DMS153 treated with DMSO at 0.1 percent for 48 hours (cell line): ENCODE results near the gene DGKI.

Experiments
- DNase-seq: peaks from one replicate; lab custom pipeline; 2025; ENCODE audit not compliant: unreplicated experiment; lab: John Stamatoyannopoulos, UW

DGKI gene

DNA sequence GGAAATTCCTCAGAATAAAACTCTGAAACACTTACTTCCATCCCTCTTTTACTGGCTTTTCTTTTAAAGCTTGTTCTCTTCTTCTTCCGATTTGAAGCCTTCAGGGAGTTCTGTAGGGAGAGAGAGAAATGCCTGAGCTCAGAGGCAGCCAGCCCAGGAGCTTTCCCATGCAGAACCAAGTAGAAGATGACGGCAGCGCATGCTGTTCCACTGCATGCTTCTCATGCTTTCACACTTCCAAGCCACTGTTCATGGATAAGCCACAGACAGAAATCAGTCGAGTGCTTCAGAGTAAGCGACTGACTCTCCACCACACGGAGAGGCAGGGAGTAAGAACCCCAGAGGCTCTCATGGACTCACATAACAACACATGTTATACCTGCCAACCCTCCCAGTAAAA, 237.3 kb downstream of the DGKI start:
- no peak for DNase-seq

DNA sequence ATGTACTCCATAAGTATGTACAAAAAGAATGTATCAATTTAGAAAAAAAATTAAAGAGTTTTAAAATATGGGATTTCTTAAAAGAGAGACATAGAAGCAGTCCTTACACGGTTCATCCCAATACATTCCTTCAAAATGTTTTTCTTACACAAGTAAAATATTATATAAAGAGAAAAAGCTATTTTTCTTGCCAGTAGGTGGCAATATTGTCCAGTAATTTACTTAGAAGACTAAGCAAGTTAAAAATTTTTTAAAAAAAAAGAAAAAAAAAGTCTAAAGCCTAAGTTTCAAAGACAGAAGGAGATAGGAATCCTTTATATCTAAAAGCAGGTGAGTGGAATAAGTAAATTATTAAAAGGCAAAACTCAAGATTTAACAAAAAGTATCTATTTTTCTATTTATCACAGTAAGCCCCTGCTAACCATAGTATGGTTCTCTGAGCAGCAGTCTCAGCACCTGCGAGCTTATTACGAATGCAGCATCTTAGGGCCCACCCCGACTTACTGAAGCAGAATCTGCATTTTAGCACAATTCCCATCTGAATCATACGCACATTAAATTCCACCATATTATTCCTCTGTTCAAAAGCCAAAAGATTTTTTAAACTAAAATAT, 240.6 kb downstream of the DGKI start:
- DNase-seq, result no peak

DNA sequence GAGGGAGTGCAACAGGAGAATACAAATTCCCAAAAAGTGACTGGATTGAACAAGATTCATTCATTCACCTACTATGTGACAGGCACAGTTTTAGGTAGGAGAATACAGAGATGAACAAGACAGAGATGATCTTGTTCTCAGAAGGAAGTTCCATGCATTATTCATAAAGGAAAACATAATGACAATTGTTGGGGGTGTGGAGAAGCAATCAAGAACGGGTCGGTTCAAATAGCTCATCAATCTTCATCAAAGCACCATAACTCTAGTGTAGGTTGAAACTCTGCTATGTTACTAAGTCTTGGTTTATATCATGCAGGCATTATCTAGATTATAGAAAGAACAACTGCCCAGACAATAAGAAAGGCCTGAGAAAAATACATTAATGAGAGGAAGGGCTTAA, 243.7 kb downstream of the DGKI start:
- no peak for DNase-seq

DNA sequence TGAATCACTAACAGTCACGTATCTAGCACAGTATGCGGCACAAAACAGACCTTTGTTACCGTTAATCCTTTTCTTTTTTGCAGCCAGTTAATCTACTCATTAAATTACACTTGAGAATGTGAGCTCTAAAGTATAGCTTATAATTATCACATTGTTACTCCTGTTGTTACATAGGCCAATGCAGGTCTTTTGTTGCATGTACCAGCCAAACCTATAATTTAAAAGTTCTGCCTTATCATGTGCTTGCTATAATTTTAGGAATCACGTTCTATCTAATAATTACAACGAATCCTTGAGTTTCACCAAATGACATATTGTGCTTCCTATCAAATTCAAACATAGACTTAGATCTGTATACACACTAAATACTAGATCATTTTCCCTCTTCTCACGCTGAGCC, 245.1 kb downstream of the DGKI start:
- no peak for DNase-seq

DNA sequence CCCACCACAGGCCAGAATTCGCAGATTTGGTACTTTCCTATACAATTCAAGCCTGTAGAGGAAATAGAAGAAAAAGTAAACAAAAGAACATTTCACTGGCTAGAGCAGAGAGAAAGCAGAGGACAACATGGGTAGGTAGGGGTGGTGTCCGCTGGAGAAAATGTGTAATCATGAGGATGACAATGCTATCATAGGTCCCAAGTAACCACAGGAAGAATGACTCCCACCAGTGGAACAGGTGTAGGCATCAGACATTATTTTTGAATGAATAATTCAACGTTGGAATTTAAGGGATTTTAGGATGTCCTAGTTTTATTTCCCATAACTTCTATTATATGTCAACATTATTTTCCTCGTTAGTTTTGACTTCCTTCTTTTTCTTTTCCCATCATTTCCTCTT, 248.9 kb downstream of the DGKI start:
- no peak for DNase-seq

DNA sequence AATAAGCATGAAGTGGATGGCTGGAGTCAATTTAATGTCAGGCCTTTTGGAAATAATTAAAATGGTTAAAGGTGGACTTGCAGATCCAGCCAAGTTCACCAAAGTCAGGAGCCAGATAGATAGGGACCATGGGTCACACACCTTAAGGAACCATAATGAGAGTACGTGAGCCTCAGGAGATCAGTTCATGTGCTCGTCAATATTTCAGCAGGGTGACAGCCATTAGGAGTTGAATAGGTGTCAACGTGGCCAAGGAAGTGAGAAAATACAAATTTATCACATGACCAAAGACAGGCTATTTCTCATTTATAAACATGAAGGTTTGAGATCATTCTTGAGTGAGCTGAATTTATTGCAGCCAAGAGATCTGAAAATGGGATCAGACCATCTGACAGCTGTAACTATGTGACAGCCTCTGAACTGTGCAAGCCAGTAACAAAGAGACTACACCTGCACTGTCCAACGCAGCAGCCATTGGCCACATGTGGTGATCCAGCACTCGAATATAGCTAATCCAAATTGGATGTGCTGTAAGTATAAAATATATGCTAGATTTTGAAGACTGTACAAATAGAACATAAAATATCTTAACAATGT, 253.6 kb downstream of the DGKI start:
- no peak for DNase-seq

DNA sequence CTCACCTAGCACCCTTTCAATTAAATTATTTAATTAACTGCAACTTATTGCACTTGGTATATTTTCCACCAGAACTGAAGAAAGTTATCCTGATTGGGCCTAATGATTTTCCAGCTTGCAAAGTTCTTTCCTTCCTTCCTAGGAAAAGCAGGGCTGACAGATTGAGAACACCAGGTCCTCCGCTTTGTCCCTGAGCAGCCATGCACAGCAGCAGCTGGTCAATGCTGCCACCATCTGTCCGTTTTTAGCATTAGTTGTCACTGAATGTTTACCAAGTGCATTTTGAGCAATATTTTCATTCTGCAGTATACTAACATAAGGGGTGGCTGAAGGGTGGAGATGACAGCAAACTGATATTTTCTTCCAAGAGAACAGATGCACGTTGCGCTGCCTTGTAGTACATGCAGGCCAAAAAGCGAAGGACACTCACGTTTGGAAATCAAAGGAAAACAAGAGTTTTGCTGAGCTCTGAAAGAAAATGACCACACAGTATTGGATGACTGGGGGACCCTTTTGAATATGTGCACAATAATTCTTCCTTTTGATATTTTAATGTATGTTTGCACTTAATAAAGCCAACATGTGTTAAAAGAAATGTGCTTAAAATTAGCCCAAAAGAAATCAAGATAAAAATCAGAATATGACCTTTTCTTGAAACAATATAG, 254.4 kb downstream of the DGKI start:
- DNase-seq, result peak; percentile 51

DNA sequence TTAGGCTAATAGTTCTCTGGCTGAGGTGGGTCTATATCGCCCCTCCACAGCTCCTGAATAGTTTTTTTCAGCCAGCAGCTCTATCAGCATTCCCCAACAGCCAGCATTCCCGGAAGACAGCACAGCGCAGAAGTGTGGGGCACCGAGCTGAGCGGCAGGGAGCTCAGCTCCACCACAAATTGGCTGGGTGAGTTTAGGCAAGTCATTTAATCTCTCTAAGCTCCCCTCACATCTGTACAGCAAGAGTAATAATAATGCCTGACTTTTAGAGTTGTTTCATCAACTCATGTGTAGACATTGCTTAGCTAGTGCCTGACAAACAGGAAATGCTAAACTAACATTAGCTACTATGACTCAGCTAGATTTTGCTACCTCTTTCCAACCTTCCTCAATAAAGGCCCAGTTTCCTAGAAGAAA, 255.3 kb downstream of the DGKI start:
- DNase-seq, result no peak

DNA sequence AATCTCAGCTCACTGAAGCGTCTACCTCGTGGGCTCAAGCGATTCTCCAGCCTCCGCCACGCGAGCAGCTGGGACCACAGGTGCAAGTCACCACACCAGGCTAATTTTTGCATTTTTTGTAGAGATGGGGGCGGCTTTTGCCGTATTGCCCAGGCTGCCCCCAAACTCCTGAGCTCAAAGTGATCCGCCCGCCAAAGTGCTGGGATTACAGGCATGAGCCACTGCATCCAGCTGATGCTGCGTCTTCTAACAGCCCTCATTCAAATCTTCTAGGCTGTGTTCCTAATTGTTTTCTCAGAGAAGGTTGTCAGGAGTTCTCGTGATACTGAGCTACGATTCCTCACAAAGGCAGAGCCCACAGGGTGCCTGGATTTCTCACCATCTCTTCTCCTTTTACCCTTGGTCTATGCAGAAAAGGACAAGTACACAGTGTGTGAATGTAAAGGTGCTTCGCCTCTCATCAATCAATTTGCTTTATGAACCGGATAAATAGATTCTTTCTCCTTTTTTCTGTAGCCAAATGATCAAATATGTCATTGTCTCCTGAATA, 255.9 kb downstream of the DGKI start:
- DNase-seq, result no peak

DNA sequence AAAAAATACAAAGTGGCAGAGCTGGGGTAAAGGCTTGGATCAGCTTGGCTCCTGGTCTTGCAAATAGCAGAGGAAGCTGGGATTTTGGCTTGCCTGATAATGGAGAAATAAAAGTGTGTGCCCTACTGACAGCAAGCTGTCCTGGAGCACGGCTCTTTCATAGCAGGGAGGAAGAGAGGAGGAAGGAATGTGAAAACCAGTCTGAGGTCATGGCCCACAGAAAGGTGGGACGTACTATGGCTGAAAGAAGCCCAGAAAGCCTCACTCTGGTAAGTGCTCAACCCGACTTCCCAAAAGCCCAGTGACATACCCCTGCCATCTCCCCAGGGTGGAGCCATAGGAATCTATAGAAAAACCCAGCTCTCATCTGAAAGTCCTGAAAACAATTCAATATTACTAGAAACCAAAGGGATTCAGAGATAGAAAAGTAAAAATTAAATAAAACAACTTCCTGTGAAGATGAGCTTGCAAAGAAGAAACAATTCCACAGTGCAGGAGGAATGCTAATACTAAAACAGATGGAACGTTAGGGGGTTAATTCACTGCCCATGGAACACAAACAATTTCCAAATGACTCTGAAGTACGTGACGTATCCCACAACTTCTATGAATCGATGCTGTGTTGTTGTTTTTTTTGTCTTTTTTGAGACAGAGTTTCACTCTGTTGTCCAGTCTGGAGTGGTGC, 256.6 kb downstream of the DGKI start:
- DNase-seq, result no peak

DNA sequence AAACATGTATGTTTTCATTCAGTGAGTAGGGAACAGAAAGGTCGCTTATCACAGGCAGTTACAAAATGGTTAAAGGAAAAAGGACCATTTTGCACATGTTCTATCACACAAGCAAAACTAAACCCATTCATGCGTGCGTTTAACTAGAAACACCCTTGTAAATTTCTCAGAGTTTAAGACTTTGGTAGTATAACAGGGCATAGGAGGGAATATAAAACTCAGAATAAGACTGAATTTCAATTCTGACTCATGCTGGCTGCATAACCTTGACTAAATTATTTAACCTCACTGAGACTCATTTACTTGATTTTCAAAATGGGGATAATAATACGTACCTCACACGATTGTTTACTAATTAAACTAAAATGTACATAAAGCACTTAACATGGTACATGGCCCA, 259.4 kb downstream of the DGKI start:
- no peak for DNase-seq

DNA sequence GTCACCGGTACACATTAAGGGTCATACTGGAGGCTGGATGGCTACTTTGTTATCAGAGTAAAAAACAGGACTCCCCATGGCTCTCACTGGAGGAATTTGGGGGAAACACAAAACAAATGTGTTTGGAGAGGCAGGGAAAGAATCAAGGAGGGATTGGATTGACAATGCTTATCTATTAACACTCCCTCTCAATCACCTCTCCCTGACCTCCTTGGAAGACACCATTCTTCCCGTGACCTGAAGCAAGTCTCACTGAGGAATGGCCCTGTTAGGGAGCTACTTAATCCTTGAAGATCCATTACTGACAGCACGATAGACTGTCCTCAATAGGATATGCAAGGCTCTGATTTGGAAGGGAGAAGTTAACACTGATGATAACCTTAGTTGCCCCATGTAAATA, 261.2 kb downstream of the DGKI start:
- DNase-seq, result no peak

DNA sequence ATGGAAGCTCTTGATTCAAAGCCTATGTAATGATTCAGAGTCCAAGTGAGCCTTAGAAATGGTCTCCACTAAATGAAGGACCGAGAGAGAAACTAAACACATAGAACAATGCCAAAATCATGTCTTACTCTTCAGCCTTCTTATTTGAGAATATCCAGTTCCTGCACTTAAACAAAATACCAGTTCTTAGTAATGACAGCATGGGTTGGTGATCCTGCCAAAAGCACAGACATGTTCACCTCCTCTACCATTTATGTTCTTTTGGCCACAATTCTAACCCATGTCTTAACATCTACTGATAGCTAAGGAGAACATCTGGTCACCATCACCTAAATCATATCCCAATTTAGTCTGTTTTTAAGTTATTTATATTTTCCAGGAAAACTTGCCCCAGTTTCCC, 263.6 kb downstream of the DGKI start:
- no peak for DNase-seq

DNA sequence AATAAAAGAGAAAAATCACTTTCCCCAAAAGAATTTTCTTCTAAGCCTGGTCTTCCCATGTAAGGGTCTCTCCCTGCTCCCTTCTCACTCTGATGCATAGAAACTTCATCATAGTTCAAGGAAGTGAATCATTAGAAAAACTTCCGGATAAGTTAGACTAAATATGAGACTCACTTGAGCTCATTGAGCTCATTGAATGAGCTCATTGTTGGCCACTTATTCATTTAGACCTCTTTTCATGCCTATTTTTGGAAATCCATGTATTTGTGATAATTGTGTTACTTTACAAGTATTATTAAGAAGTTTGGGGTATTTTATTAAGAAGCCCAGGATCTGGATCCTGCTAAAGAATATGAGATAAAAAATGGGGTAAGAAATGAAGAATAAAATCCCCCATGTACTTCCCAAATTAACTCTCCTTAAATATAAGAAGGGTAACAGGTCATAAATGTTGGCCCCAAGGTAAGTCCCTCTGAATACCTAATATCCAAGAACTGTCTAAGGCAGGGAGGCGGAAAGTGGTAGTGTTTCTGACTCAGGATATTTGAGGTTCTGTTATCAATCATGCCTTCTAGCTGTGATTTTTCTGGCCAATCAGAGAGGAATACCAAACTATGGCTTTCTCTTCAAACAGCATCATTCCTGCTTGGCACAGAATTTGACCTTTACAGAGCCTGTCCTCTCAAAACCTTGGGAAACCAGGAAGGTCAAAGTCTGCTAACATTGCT, 266.7 kb downstream of the DGKI start:
- DNase-seq, result no peak

DNA sequence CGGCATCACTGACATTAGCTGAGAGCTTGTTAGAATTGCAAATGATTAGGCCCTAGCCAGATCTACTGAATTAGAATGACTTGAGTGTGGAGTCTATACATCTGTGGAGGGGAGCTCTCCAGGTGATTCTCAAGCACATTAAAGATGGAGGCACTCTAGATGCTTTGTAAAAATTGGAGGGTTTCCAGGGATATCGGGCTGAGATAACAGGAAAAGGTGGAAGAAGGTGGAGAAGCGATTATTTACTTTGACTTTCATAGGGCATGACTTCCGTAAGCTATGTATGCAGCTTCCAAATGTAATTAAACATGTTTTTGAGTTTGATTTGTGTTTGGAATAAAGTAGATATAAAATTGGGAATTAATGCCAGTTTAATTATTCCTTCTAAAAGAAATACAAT, 268.2 kb downstream of the DGKI start:
- DNase-seq, result no peak

DNA sequence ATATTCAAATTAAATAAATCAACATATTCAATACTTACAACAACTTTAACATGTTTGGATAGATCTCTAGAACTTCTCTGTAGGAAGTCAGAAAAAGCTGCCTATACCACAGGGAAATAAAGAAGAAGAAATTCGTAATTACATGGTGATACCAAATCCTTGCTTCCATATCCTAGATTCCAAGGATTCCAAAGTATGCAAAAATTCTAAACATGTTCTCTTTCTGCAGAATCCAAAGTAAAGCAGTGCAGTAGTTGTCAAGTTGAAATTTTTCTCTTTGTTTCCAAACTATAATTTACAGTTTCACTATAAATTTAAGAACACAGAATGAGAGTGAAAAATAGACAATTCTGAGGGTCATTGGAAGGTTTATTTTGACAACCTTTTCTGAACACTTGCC, 269.6 kb downstream of the DGKI start:
- no peak for DNase-seq

DNA sequence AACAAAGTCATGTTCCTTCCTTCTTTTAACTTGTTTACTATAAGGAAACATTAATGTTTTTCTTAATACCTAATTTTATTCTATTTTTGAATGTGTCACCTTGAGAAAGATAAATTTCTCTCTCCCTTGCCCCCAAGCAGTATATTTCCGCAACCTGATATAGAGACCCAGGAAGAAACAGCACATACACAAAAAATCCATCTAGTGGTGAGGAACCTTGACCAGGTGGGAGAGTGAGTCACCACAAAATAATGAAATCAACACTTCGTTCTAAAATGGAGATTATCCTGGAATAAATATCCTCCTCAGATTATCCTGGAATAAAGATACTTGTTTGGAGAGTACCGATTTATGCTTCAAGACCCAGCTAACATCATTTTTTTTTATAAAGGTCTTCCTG, 270.3 kb downstream of the DGKI start:
- no peak for DNase-seq

DNA sequence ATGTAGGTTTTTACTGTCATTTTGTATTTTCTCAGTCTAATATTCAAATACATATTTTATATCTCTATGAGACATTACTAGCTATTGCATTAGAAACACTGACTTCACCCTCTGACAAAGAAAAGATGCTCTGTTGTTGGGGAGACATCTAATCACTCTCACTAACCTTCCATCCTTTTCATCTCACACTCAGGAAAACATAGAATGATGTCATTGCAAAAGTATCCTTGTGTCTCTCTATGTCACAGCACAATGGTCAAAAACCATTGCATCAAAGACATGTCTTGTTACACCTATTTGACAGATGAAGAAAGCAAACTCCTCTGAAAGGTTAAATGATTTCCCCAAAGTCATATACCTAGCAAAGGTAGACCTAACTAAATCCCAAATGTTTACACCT, 272.0 kb downstream of the DGKI start:
- no peak for DNase-seq

DNA sequence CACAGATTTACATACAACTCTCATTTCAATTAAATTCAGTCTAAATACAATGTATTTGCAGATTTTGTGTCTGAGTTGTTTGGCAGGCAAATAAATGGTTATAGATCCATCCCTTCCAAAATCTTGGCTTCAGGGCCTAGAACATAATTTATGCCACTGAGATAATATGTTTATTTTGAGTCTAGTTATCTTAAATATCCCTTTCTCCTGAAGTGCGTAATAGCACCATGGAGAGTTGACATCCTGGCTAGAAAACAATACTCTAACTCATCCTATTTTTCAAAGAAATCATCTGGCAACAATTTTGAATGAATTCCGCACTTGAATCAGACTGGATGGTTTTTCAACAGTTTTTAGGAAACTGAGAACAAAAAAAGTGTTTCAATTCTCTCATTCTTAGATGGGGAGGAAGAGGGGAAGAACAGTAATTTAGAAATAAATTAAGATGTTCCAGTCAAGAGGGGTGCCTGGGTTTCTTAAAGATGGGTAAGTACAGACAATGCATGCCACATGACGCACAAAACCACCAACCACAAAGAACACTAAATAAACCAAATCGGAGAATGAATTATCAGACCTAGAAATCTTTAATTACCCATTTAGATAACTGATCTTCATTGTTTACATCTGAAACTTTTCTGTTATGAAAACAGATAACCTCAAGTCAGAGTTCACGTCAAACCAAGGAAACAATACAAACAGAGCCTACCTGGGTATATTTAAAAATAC, 274.6 kb downstream of the DGKI start:
- no peak for DNase-seq

DNA sequence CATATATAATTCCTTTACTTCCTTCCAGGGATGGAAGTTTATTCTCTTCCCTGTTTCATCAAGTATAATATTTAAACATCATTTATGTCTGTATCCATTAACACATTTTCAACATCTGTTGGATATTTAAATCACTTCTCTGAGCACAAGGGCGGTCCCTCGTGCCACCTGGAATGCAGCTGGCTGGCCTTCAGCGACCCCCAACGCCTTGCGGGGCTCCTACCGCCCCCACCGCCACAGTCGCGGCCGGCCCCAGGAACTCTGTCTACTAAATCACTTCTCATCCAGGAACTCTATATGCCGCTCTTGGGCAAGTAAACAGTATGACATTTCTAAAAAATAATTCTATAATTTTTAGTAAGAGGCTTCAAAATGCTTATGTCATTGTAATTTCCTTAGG, 282.1 kb downstream of the DGKI start:
- no peak for DNase-seq

DNA sequence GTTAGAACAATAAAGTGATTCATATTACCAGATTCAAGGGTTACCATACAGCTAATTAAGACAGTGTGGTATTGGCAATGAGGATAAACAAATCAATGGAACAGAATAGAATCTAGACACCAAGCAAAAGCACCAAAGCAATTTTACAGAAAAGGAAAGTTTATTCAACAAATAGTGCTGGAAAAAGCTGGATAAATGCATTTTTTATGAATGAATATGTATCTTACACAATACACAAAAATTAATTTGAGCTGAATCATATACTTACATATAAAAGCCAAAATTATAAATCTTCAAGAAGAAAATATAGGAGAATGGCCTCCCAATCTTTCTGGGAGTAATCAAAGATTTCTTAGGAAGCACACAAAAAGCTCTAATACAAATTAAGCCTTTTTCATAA, 282.8 kb downstream of the DGKI start:
- DNase-seq, result no peak
